ENCODE results near the gene RPL18.

DNA sequence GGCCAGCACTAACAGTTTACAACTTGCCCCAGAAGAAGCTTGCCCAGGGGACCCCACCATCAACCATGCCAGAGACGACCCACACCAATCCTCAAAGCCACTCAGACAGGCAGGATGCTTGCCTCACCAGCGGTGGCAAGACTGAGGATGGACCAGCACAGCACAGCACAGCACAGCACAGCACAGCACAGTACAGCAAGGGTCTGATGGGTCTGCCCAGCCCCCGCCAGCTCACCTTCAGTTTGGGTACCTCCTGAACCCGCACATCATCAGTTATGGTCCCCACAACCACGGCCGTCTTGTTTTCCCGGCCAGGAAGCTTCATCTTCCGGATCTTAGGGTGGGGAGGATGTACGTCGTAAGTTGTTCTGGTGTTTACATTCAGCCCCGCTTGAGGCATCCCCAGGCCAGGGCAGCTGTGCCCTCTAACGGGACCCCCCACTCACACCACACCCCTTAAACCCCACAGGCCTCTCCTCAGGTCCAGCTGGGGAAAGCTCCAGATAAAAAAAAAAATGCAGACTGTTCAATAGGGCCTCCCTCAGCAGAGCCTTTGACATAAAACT, 2.4 kb downstream of the RPL18 start:
- TF ChIP-seq KLF10 (tag by site-specific recombination; IDR thresholded peaks at IDR 0.05) (no peak), CTCF (tag by site-specific recombination; IDR thresholded peaks at IDR 0.05) (no peak), ZNF274 (IDR thresholded peaks at IDR 0.05; ENCODE audit: low read length) (no peak), ZNF274 (tag by site-specific recombination; IDR thresholded peaks at IDR 0.05; ENCODE audit: borderline replicate concordance) (no peak), ZNF514 (tag by site-specific recombination; IDR thresholded peaks at IDR 0.05) (no peak), ZNF449 (tag by site-specific recombination; IDR thresholded peaks at IDR 0.05) (no peak), TCF7L2 (IDR thresholded peaks at IDR 0.05; ENCODE audit: borderline replicate concordance, low read depth, low read length) (no peak), ZNF10 (tag by site-specific recombination; IDR thresholded peaks at IDR 0.05) (no peak)
- TF ChIP-seq, protein P1, sequence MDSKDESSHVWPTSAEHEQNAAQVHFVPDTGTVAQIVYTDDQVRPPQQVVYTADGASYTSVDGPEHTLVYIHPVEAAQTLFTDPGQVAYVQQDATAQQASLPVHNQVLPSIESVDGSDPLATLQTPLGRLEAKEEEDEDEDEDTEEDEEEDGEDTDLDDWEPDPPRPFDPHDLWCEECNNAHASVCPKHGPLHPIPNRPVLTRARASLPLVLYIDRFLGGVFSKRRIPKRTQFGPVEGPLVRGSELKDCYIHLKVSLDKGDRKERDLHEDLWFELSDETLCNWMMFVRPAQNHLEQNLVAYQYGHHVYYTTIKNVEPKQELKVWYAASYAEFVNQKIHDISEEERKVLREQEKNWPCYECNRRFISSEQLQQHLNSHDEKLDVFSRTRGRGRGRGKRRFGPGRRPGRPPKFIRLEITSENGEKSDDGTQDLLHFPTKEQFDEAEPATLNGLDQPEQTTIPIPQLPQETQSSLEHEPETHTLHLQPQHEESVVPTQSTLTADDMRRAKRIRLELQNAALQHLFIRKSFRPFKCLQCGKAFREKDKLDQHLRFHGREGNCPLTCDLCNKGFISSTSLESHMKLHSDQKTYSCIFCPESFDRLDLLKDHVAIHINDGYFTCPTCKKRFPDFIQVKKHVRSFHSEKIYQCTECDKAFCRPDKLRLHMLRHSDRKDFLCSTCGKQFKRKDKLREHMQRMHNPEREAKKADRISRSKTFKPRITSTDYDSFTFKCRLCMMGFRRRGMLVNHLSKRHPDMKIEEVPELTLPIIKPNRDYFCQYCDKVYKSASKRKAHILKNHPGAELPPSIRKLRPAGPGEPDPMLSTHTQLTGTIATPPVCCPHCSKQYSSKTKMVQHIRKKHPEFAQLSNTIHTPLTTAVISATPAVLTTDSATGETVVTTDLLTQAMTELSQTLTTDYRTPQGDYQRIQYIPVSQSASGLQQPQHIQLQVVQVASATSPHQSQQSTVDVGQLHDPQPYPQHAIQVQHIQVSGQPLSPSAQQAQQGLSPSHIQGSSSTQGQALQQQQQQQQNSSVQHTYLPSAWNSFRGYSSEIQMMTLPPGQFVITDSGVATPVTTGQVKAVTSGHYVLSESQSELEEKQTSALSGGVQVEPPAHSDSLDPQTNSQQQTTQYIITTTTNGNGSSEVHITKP (tag by site-specific recombination; IDR thresholded peaks at IDR 0.05) = no peak

Data from HEK293 (cell line).